Fibroblast of skin of left biceps (primary cell): ENCODE results near the gene ZYG11A.
A peak's percentile ranks its signal among the peaks of the same experiment; 100 is the strongest.
"Not testable (repeated sequence)": the region's sequence is repeated elsewhere in the genome, so short reads cannot be mapped to it uniquely, and the experiment has no call there.

Experiments
- DNase-seq, 2 experiments: peaks; one replicate each; pipeline ENCODE4 v3.0.0-alpha.2; 2013; ENCODE audit warnings: low read depth in 2 of 2

Gene ZYG11A

DNA sequence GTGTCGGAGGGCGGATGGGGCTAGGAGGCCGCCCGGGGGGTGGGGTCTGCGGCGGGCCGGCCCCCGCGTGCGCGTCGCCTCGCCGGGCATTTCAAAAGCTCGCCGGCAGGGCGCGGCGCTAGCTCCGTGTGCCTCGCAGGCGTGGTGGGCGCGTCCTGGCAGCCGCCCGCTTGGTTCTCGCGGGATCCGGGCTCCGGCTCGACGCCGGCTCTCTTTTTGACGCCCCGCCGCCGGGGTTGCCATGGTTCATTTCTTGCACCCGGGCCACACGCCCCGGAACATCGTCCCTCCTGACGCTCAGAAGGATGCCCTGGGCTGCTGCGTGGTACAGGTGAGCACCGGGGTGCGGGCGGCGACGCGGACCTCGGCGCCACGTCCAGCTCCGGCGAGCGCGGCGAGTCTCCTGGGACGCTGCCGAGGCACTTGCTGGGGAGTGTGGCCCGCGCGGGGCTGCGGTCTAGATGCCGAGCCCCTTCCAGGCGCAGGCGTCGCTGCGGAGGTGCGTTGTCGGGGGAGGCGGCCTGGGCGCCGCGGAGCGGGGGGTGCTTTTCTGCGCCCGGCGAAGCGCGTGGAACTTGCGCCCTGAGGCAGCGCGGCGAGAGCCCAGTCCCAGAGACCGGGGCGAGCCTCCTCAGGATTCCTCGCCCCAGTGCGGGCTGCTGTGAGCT lies at the start of gene ZYG11A:
ZYG11A (plus strand) TSS at position 118 of the 668 bp plus-strand sequence; CDS start at position 242, 124 bp downstream.
- peak; percentile 33 to 38 for DNase-seq

DNA sequence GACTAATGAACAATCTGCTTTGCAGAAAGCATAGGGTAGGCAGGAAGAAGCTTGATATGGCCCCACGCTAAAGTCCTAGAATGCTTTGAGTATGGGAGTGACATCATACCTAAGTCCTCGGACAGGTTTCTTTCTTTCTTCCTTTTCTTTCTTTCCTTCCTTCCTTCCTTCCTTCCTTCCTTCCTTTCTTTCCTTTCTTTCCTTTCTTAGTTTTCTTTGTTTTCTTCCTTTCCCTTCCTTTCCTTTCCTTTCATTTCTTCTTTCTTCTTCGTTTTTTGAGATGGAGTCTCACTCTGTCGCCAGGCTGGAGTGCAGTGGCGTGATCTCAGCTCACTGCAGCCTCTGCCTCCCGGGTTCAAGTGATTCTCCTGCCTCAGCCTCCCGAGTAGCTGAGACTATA lies 48.8 kb upstream of the ZYG11A start:
- DNase-seq, result not testable (repeated sequence)

DNA sequence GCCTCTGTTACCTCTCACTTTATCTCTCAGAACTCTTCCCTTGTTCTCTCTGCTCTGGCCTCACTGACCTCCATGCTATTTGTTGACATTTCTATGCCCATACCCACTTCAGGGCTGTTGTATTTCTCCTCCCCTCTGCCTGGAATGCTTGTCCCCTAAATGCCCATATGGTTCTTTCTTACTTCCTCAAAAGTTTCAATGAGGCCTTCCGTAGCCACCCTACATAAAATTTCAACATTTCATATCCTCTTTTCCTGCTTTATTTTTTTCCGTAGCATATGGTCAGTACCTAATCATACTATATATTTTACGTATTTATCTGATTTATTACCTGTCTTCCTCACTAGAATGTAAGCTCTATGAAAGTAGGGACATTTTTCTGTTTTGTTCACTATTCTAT lies 47.1 kb upstream of the ZYG11A start:
- no peak for DNase-seq

GRCh38 chr1:52798331-52798730 lies 44.2 kb upstream of the ZYG11A start:
- no peak for DNase-seq

DNA sequence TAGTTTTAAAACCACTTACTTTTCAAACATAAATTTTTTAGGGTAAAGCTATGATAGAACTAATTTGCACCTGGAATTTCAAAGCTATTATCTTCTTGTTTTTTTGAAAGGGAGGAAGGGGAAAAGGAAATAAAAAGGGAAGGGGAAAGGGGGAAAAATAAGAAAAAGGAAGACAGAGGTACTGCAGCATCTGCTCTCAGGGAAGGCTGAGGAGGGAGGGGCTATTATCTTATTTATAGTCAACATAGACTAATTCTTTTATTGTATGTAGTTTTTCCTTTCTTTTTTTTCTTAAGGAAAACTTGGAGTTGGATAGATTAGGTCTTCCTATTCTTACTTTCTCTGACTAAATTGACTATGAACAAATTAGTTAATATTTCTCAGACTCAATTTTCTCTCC lies 41.5 kb upstream of the ZYG11A start:
- DNase-seq, result no peak

DNA sequence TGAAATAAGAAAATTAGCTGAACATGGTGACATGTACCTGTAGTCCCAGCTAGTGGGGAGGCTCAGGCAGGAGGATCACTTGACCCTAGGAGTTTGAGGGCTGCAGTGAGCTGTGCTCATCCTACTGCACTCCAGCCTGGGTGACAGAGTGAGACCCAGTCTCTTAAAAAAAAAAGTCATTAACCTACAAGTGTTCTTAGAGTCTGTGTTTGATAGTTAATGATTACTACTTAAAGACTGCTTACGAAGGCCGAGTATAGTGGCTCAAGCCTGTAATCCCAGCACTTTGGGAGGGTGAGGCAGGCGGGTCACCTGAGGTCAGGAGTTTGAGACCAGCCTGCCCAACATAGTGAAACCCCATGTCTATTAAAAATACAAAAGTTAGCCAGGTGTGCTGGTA lies 38.5 kb upstream of the ZYG11A start:
- DNase-seq, result not testable (repeated sequence)

DNA sequence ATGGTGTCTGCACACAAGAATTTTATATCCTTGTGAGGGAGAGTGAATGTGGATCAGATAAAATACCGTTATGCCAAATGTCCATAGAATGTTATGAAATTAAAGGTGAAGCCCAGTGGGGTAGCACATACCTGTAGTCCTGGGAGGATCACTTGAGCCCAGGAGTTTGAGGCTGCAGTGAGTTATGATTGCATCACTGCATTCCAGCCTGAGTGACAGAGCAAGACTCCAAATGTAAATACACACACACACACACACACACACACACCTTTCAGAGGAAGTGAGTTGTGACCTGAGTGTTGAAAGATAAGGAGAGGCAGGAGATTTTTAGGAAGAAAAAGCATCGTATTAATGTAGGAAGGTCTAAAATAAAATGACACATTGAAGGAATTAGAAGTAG lies 28.1 kb upstream of the ZYG11A start:
- no peak for DNase-seq

- not testable (repeated sequence) for DNase-seq
Observed at GRCh38 chr1:52820830-52821229, 21.7 kb upstream of the ZYG11A start.

DNA sequence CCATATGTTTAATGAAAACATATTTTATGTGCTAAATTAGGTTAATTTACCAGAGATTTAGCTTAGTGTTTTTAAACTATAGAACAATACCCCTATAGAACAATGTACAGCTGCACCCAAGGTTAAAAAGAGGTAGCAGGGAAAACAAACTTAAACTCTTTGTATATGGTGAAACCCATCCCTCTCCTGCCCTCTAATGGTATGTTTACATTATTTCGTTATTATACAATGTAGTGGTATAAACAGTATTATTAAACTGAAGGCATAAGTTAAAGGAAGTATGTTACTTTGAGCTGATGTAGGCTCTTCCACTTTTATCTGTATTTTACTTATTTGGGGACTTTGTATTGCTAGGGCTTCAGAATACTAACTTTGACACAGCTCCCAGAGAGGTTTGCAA lies 16.7 kb upstream of the ZYG11A start:
- DNase-seq, result no peak

DNA sequence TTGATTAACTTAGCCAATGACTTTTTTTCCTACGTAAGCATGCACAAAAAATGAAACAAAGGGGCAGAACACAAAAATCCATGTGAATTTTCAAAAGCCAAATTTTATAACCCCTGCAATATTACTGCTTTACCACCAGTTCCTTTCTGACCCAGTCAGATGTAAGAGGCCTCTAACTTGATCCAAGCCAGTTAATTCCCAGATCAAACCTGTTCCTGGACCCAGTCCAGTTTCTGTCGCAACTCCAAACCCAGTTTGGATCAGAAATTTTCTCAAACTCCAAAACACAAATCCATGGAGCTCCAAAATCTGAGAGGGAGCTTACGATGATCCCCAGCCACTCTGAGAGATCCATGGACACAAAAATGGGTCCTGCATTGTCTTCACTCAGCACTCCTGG lies 7.8 kb upstream of the ZYG11A start:
- DNase-seq, result no peak

- no peak for DNase-seq
Observed at GRCh38 chr1:52836035-52836434, 6.5 kb upstream of the ZYG11A start.

- not testable (repeated sequence) for DNase-seq
Observed at GRCh38 chr1:52839175-52839574, 3.4 kb upstream of the ZYG11A start.

GRCh38 chr1:52845119-52845518 lies 2.6 kb downstream of the ZYG11A start:
- not testable (repeated sequence) for DNase-seq

DNA sequence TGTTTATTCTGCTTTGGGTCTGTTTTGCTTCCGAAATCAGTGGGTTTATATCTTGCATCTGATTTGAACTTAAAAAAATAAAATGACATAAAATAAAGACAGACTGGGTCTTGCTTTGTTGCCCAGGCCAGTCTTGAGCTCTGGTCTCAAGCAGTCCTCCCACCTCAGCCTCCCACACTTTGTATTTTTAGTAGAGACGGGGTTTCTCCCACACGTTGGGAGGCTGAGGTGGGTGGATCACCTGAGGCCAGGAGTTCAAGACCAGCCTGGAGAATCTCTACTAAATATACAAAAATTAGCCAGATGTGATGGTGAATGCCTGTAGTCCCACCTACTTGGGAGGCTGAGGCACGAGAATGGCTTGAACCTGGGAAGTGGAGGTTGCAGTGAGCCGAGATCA lies 5.9 kb downstream of the ZYG11A start:
- DNase-seq, result no peak

DNA sequence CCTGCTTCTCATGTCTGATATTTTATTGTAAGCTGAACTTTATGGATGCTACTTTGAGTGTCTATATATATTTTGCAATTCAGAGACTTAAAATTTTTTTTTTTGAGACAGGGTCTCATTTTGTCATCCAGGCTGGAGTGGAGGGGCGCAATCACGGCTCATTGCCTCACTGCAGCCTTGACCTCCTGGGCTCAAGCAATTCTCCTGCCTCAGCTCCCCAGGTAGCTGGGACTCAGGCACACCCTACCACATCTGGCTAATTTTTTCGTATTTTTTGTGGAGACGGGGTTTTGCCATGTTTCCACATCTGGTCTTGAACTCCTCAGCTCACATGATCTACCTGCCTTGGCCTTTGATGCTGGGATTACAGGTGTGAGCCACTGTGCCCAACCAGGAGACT lies 8.4 kb downstream of the ZYG11A start:
- DNase-seq, result no peak

DNA sequence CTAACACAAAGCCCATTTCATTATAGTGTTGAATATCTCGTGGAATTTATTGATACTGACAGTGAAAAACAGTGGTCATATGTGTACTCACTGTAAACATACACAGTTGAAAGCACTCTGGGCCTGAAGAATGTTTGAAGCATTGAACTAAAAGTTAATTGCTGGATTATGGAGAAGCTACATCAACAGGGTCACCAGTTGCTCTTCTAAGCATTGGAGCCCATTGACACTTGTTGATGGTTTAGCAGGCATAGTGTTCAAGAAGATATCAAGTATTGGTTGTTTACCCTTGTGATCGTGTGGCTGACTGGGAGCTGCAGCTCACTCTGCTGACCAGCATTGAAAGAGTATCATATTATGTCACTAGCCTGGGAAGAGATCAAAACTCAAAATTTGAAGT lies 10.3 kb downstream of the ZYG11A start:
- DNase-seq, result no peak

- no peak for DNase-seq
Observed at GRCh38 chr1:52855584-52855983, 13.0 kb downstream of the ZYG11A start.

DNA sequence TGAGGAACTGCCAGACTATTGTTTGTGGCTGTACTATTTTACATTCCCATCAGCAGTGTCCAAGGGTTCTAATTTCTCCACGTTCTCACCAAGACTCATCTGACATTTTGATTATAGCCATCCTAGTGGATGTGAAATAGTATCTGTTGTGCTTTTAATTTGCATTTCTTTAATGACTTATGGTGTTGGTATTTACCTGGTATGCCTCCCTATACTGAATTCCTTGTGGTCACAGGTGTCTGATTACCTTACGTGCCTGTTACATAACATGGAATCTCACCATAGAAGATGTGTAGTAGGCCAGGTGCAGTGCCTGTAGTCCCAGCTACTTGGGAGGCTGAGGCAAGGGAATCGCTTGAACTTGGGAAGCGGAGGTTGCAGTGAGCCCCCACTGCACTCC lies 13.5 kb downstream of the ZYG11A start:
- no peak for DNase-seq

DNA sequence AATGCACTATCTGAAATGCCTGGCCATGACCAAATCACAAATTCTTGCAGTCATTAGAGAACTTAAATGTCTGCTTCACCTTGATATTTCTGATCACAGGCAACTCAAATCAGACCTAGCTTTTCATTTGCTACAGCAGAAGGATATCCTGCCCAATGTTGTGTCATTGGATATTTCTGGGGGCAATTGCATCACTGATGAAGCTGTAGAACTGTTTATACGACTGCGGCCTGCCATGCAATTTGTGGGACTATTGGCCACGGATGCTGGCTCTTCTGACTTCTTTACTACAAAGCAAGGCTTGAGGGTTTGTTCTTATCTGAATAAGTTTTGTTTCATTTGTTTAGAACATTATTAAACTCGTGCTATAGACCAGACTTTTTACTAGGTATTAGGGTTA lies 14.9 kb downstream of the ZYG11A start:
- no peak for DNase-seq

DNA sequence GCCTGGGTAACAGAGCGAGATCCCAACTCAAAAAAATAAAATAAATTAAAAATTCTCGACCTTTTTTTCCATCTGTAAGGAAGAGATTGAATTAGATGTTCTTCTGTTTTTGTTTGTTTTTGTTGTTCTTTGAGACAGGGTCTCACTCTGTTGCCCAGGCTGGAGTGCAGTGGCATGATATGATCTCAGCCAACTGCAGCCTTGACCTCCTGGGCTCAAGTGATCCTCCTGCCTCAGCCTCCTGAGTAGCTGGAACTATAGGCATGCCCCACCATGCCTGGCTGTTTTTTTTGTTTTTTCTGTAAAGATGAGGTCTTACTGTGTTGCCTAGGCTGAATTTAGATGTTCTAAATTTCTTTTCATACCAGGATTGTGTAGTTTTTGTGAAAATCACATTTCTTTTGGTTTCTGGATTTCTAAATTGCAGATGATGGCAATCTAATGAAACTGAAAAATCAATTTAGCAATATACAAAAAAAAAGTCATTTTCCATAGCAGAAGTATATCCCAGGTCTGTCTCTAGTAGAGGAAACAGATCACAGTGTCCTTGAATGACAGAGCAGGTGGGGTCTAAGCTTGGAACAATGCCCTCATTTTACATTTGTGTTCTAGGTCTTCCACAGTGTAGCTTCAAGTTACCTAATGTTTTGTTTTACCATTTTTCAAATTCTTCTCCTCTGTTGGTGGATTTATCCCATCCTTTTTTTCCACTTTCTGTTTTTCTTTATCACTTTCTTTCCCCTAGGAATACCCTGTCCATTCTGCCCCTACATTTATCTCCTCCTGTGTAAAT lies 20.3 kb downstream of the ZYG11A start:
- no peak for DNase-seq

DNA sequence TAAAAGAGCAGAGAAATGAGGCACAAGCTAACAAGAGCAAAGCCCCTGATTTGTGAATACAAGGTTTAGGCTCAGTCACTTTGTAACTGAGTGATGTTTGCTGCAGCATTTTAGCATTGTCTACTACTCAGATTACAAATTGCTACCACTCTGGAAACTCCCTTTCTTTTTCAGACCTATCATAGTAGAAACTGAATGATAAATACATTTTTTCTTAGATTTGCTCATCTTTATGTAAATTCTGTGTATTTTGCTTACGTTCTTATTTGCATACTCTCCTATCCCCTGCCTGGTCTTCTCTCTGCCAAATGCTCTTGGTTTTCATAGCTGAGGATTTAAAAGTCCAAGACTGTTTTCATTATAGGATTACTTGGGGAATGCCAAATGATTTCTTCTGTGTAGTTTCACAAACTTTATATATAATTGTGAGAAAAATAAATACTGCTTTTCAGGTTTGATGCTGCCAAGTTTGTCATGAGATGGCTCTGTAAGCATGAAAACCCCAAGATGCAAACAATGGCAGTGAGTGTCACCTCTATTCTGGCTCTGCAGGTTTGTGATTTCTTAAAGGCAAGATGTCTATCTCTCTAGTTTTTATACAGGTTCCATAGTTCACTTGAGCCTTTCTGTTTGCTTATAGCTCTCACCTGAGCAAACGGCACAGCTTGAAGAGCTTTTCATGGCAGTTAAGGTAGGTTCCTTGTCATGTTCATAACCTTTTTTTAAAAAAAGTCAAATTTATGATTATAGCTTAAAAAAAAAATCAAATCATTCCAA lies 24.7 kb downstream of the ZYG11A start:
- DNase-seq, result no peak

GRCh38 chr1:52869727-52870126 lies 27.2 kb downstream of the ZYG11A start:
- DNase-seq, result not testable (repeated sequence)

GRCh38 chr1:52876843-52877242 lies 34.3 kb downstream of the ZYG11A start:
- DNase-seq, result no peak
